Fibroblast of pulmonary artery (primary cell): ENCODE results near the gene SNTG2.
"Not testable (repeated sequence)": the region's sequence is repeated elsewhere in the genome, so short reads cannot be mapped to it uniquely, and the experiment has no call there.

Experiments
- DNase-seq: peaks from one replicate; pipeline ENCODE4 v3.0.0-alpha.2; 2010; ENCODE audit warnings: low read depth
- H3K4me3 ChIP-seq: replicated peaks from 2 replicates; pipeline ENCODE4 v1.5.1; 2011; ENCODE audit warnings: low read depth, mild to moderate bottlenecking, control low read depth, low read length, moderate library complexity
- CTCF ChIP-seq: IDR thresholded peaks from 2 replicates; pipeline ENCODE4 v1.5.1; 2011; ENCODE audit warnings: mild to moderate bottlenecking, control low read depth, low read length, inconsistent platforms; ENCODE audit errors: missing control alignments

SNTG2 gene

DNA sequence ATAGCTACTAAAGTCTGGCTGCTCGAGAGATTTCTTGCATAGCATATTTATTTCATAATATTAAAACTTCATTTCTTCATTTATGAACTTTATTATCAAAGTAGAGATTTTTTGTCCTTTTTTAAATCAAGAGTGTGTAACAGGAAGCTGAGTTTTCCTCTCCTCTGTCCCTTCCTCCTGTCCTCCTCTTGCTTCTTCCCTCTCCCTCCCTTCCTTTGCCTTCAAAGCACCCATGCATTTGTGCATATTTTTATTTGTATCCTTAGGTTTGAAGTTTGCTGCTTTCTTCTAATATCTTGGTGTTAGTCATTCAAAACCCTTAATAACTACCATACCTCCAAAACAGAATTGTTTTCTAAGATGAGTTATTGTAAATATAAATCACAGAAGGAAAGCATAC lies 174.6 kb downstream of the SNTG2 start:
- no peak for DNase-seq
- TF ChIP-seq CTCF: no peak
- H3K4me3 ChIP-seq: no peak overlapping the region

GRCh38 chr2:1125633-1126370 lies 175.2 kb downstream of the SNTG2 start:
- no peak overlapping the region for H3K4me3 ChIP-seq
- TF ChIP-seq CTCF: no peak
- DNase-seq: no peak

DNA sequence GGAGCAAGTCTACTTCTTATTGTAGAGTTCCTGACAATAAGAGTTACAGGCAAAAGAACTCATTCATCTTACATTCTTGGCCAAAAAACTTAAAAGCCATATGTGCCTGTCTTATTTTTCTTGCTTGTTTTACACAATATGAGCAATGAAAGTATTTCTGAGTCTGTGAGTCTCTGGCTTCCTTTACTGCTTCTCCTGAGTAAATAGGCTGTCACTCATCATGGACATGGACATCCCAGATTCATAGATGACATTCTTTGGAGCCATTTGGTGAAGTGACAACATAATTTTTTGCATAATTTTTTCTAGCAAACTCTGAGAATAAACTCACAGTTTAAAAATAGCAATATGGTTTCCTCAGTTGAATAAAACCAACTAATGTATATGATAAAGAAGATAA lies 179.3 kb downstream of the SNTG2 start:
- no peak for DNase-seq
- H3K4me3 ChIP-seq: no peak overlapping the region
- TF ChIP-seq CTCF: no peak

DNA sequence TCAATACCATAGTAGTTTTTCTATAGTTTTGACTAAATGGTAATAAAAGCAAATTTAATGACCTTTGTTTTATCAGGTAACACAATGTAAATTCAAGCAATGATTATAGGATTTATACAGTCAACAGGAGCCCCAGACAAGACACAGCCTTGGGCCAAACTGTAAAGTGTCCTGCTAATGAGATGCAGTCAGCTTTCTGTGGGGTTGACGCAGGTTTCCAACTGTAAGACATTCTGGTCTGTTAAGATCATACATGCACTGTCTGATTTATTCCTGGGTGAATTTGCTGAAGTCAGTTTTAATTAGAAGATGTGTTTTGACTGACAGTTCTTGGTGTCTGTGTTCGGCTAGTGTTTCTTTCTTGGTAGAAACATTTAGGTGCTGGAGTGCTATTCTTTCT lies 180.3 kb downstream of the SNTG2 start:
- no peak for TF ChIP-seq CTCF
- H3K4me3 ChIP-seq: no peak overlapping the region
- no peak for DNase-seq

DNA sequence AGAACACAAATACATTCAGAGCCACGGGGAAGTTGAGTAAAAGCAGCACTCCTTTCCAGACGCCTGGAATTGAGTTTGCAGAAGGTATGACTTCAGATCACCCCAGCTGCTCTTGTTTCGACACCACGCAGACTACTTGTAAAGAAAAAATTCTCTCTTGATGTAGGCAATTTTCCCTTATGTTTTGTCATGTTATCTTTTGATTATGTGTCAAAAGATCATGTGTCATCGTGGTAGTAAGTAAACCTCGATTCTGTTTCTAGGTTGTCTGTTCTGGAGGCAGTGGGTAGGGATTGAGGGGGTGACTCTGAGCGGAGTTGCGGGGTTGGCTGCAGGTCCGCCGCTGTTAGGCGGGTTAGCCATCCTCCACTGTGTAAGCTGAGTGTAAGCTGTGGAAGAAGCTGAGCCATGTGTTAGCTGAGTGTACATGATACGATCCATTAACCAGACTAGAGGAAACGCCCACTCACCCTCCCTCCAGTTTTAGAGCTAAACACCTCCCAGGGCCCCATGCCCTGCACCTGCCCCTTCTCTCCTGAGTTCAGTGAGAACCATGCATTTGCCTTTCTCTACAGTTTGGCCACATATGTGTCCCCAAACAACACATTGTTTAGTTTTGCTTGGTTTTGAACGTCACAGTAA lies 181.8 kb downstream of the SNTG2 start:
- no peak for TF ChIP-seq CTCF
- H3K4me3 ChIP-seq: no peak overlapping the region
- DNase-seq: no peak

DNA sequence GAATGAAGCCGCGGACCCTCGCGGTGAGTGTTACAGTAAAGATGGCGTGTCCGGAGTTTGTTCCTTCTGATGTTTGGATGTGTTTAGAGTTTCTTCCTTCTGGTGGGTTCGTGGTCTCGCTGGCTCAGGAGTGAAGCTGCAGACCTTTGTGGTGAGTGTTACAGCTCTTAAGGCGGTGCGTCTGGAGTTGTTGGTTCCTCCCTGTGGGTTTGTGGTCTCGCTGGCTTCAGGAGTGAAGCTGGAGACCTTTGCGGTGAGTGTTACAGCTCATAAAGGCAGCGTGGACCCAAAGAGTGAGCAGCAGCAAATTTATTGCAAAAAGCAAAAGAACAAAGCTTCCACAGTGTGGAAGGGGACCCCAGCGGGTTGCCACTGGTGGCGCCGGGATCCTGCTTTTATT lies 183.2 kb downstream of the SNTG2 start:
- not testable (repeated sequence) for DNase-seq

GRCh38 chr2:1134629-1135028 lies 184.0 kb downstream of the SNTG2 start:
- TF ChIP-seq CTCF: no peak
- H3K4me3 ChIP-seq: no peak overlapping the region
- DNase-seq: no peak

More for the DNA sequence above, 183.2 kb downstream of the SNTG2 start:
- not testable (repeated sequence) for H3K4me3 ChIP-seq
